Esophagus squamous epithelium (tissue), 5 donors: ENCODE data around the gene XCR1. TPM values are rescaled to one million over a fixed set of nuclear protein-coding genes. Genes with fewer than 3 reads are reported as not detected.

Experiments used
- DNase-seq: peaks from one replicate; lab custom pipeline; 2025; lab: John Stamatoyannopoulos, UW
- H3K27ac ChIP-seq, 4 donors: fragments of 200-600 bp; sonication (generic); one replicate each; pipeline ENCODE4 v1.5.1; 2016 to 2019; ENCODE audit warnings: mild to moderate bottlenecking in 1 of 4
- H3K27me3 ChIP-seq, 4 donors: fragments of 200-600 bp; sonication (generic); 1 replicate in 3 of 4; 2 replicates in 1 of 4; pipeline versions ENCODE4 v1.5.1 to v1.6.0; 2017 to 2021; ENCODE audit warnings: antibody characterized with exemption in 1 of 4
- H3K36me3 ChIP-seq, 3 donors: fragments of 200-600 bp; sonication (generic); one replicate each; pipeline ENCODE4 v1.5.1; 2016 to 2019
- H3K4me1 ChIP-seq, 3 donors: fragments of 200-600 bp; sonication (generic); one replicate each; pipeline ENCODE4 v1.5.1; 2017 to 2019
- H3K4me3 ChIP-seq, 4 donors: fragments of 200-600 bp; sonication (generic); 1 replicate in 3 of 4; 2 replicates in 1 of 4; pipeline ENCODE4 v1.5.1; 2016 to 2019; ENCODE audit warnings: mild to moderate bottlenecking in 2 of 4, moderate library complexity in 1 of 4
- H3K9me3 ChIP-seq, 3 donors: fragments of 200-600 bp; sonication (generic); one replicate each; pipeline ENCODE4 v1.5.1; 2016 to 2019
- POLR2A ChIP-seq, 4 donors: fragments of 450-650 bp; IDR thresholded peaks; one replicate each; pipeline ENCODE4 v1.6.1; 2017; ENCODE audit warnings: antibody characterized with exemption in 4 of 4, mild to moderate bottlenecking in 4 of 4, moderate library complexity in 3 of 4
- WGBS, 2 donors: methylation state at CpG; one replicate each; pipeline ENCODE4 v1.1.5; 2018; 5-methylcytosine and 5-hydroxymethylcytosine counted together
- intact Hi-C: fragments of 100-400 bp; cut with DNase I; formaldehyde crosslinking; loops from one replicate; pipeline ENCODE4 v1.15.0; 2022
- total RNA-seq, 4 donors: library from RNA; depleted of rRNA; stranded (reverse); fragments of >200 nt; gene quantifications; one replicate each; pipeline ENCODE4 v1.1.0, GENCODE V29; 2016
- TF ChIP-seq, protein P1 (sequence below), 6 experiments: fragments of 450-650 bp in 4 of 6; fragments of 200-600 bp in 2 of 6; sonication (generic) in 2 of 6; IDR thresholded peaks; one replicate each; pipeline ENCODE4 v1.5.1; 2016 to 2019; ENCODE audit warnings: antibody characterized with exemption in 6 of 6, mild to moderate bottlenecking in 4 of 6, moderate library complexity in 4 of 6
- donor health status: DM: yes; HTN: yes; CAD: no.

Gene XCR1
- total RNA-seq, 4 donors from 2014 or later = 0.08 to 0.19 (median 0.12) TPM; not detected in 1

DNA sequence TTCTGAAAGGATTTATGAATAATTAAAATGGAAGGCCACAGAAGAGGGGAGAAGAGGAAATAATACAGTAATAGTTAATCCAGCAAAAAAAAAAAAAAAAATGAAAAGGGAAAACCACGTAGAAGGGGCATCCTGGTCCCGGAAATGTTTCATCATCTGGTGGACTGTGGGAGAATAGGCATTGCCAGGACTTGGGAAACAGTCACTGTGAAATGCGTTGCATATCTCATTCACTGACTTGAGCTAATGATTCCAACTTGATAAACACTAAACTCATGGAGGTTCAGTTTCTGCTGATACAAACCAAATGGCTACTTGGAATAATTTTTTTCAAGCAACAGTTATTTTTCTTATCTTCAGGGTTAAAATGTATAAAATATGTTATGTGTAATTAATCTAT lies 3.2 kb downstream of the XCR1 start:
- no peaks in the 10 kb centered on the region for H3K4me1 ChIP-seq
- no peak overlapping the region for H3K27ac ChIP-seq
- peaks cover 0 to 4% (median 0%) of the 10 kb centered on the region in 3 donors for H3K9me3 ChIP-seq
- 44 to 49% methylated on average over 3 of the region's 3 CpGs for WGBS, 2 donors
- intact Hi-C loops = no loop called here
- H3K27me3 ChIP-seq = no peaks in the 10 kb centered on the region
- H3K36me3 ChIP-seq = no peaks in the 10 kb centered on the region
- DNase-seq = no peak
- no peak overlapping the region for H3K4me3 ChIP-seq
- TF ChIP-seq, protein P1, sequence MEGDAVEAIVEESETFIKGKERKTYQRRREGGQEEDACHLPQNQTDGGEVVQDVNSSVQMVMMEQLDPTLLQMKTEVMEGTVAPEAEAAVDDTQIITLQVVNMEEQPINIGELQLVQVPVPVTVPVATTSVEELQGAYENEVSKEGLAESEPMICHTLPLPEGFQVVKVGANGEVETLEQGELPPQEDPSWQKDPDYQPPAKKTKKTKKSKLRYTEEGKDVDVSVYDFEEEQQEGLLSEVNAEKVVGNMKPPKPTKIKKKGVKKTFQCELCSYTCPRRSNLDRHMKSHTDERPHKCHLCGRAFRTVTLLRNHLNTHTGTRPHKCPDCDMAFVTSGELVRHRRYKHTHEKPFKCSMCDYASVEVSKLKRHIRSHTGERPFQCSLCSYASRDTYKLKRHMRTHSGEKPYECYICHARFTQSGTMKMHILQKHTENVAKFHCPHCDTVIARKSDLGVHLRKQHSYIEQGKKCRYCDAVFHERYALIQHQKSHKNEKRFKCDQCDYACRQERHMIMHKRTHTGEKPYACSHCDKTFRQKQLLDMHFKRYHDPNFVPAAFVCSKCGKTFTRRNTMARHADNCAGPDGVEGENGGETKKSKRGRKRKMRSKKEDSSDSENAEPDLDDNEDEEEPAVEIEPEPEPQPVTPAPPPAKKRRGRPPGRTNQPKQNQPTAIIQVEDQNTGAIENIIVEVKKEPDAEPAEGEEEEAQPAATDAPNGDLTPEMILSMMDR (IDR thresholded peaks at IDR 0.05) = no peak
- TF ChIP-seq POLR2A (IDR thresholded peaks at IDR 0.05) = no peak

DNA sequence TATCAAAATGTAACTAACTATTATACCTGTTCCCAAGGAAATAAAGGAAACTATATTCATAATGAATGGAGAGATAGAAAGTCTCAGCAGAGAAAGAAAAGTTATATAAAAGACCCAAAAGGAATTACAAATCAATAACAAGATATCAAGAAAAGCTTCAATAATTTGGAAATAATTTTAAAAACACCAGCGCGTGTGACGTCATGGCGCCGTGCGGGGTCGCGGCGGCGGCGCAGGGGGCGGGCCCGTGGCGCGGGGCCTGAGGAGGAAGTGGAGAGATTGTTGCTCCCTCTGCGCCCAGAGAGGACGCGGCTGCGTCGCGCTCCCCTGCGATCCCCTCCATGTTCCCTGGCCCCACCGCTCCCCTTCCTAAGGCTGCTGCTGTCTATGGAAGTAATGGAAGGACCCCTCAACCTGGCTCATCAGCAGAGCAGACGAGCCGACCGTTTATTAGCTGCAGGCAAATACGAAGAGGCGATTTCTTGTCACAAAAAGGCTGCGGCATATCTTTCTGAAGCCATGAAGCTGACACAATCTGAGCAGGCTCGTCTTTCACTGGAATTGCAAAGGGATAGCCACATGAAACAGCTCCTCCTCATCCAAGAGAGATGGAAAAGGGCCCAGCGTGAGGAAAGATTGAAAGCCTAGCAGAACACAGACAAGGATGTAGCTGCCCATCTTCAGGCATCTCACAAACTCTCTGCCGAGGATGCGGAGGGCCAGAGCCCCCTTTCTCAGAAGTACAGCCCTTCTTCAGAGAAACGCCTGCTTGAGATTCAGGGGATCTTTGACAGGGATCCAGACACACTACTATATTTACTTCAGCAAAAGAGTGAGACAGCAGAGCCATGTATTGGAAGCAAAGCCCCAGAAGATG lies 4.1 kb downstream of the XCR1 start:
- Histone ChIP-seq H3K9me3 (peaks cover 0 to 4% (median 0%) of the 10 kb centered on the region in 3 donors), H3K36me3 (no peaks in the 10 kb centered on the region), H3K27me3 (no peaks in the 10 kb centered on the region), H3K27ac (no peak overlapping the region), H3K4me1 (no peaks in the 10 kb centered on the region), H3K4me3 (no peak overlapping the region)
- intact Hi-C loops = no loop called here
- DNase-seq = no peak
- WGBS, 2 donors = 88 to 93% methylated on average over 28 to 30 of the region's 34 CpGs
- TF ChIP-seq, protein P1 (IDR thresholded peaks at IDR 0.05) = no peak
- no peak for TF ChIP-seq POLR2A (IDR thresholded peaks at IDR 0.05)

DNA sequence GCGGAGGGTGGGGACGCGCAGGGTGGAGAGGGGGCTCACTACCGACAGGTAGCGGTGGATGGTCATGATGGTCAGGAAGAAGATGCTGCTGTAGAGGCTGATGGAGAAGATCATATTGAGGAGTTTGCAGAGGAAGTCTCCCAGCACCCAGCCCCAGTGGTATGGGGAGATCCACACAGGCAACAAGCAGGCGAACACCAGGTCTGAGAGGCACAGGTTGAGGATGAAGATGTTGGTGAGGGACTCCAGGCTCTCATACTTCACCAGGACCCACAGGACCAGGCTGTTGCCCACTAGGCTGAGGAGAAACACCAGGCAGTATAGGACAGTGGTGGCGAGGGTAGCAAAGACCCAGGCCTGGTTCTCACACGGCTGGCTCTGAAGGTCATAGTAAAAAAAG lies 5.8 kb downstream of the XCR1 start:
- H3K4me3 ChIP-seq = no peak overlapping the region
- intact Hi-C loops = no loop called here
- no peaks in the 10 kb centered on the region for H3K9me3 ChIP-seq
- TF ChIP-seq, protein P1 (IDR thresholded peaks at IDR 0.05) = no peak
- TF ChIP-seq POLR2A (IDR thresholded peaks at IDR 0.05) = no peak
- no peaks in the 10 kb centered on the region for H3K36me3 ChIP-seq
- H3K27ac ChIP-seq = no peak overlapping the region
- 92 to 99% methylated on average over 8 of the region's 8 CpGs for WGBS, 2 donors
- no peaks in the 10 kb centered on the region for H3K4me1 ChIP-seq
- H3K27me3 ChIP-seq = no peaks in the 10 kb centered on the region
- DNase-seq = no peak

DNA sequence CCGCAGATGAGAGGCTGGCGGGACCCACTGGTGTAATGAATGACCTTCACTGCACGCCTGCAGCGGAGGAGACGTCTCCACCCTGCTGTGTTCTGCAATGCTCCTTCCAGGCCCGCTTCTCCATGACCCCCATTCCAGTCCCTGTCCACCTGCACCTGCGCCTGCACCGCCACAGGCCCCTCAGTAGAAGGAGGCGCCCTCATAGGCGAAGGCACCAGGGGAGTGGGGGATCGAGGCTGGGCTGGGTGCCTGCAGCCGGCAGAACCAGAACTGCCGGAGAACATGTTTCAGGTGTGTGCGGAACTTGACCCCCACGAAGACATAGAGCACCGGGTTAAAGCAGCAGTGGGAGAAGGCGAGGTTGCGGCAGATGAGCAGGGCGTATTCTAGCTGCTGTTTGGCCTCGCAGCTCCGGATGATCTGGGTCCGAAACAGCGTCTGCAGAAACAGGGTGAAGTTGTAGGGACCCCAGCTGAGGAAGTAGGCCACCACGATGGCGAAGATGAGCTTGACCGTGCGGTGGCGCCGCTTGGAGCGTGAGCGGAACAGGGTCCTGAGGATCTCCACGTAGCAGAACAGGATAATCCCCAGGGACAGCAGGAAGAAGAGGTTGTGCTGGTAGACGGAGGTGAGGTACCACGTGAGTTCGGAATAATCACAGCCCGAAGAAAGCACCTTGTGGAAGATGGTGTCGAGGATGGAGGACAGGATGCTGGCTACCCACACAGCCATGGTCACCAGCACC lies 6.3 kb downstream of the XCR1 start:
- no peak for DNase-seq
- no peaks in the 10 kb centered on the region for H3K4me1 ChIP-seq
- no peak overlapping the region for H3K27ac ChIP-seq
- no peaks in the 10 kb centered on the region for H3K36me3 ChIP-seq
- TF ChIP-seq POLR2A (IDR thresholded peaks at IDR 0.05) = no peak
- TF ChIP-seq, protein P1 (IDR thresholded peaks at IDR 0.05) = no peak
- H3K27me3 ChIP-seq = no peaks in the 10 kb centered on the region
- 94 to 95% methylated on average over 23 to 27 of the region's 37 CpGs for WGBS, 2 donors
- intact Hi-C loops = no loop called here
- H3K9me3 ChIP-seq = no peaks in the 10 kb centered on the region
- no peak overlapping the region for H3K4me3 ChIP-seq

DNA sequence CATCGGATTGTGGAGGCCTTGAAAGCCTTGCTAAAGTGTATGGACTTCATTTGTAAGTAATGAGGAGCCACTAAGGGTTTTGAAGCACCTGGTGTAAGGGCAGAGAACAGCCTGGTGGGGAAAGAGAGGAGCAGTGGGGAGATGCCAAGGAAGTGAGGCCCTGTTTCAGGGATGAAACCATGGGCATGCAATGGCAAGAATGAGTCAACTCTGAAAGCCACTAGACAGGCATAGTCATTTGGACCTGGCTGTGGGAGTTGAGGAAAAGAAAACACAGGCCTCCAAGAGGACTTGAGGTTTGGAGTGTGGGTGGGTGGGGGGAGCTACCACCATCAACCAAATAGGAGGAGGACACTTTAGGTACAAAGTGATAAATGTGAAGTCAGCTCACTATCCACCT lies 7.6 kb downstream of the XCR1 start:
- no peak for DNase-seq

More for the DNA sequence above, 7.6 kb downstream of the XCR1 start:
- Histone ChIP-seq H3K9me3 (no peaks in the 10 kb centered on the region), H3K27ac (no peak overlapping the region), H3K27me3 (no peaks in the 10 kb centered on the region), H3K36me3 (no peaks in the 10 kb centered on the region), H3K4me3 (no peak overlapping the region), H3K4me1 (no peaks in the 10 kb centered on the region)
- 88 to 93% methylated on average over 1 of the region's 1 CpG for WGBS, 2 donors
- TF ChIP-seq, protein P1 (IDR thresholded peaks at IDR 0.05) = no peak
- no peak for TF ChIP-seq POLR2A (IDR thresholded peaks at IDR 0.05)
- intact Hi-C loops = no loop called here
